HG02852 (cell line): Measurements from ENCODE around the gene SMYD3.
"Not testable (repeated sequence)": the region's sequence is repeated elsewhere in the genome, so short reads cannot be mapped to it uniquely, and the experiment has no call there.

ENCODE experiments used
- ATAC-seq: cut with Tn5 transposase; IDR thresholded peaks from one replicate; pipeline ENCODE4 v1.9.1; 2021; ENCODE audit warnings: mild to moderate bottlenecking, moderate library complexity; ENCODE audit not compliant: unreplicated experiment

The SMYD3 gene

GRCh38 chr1:246080031-246080430 is 427.0 kb downstream of the SMYD3 start:
- ATAC-seq = no peak

DNA sequence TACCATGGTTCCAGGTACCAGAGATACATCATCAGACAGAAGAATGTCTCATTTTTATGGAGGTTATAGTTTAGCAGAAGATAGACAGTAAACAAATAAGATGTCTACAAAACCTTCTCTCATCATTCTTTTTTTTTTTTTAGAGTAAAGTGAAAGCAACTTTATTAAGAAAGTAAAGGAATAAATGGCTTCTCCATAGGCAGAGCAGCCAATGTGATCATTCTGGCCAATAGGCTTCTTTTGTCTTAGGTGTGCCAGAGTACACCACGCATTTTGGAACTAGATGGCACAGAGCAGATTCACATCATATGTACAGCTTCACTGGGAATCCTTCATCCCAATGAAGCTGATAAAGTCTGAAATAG is 428.2 kb downstream of the SMYD3 start:
- no peak for ATAC-seq

- no peak for ATAC-seq
Measured at GRCh38 chr1:246078126-246078887, 428.8 kb downstream of the SMYD3 start.

- ATAC-seq = no peak
Measured at GRCh38 chr1:246077476-246077875, 429.6 kb downstream of the SMYD3 start.

GRCh38 chr1:246074421-246074820 is 432.7 kb downstream of the SMYD3 start:
- ATAC-seq = no peak

- no peak for ATAC-seq
Measured at GRCh38 chr1:246072456-246072955, 434.6 kb downstream of the SMYD3 start.

GRCh38 chr1:246071981-246072380 is 435.1 kb downstream of the SMYD3 start:
- not testable (repeated sequence) for ATAC-seq

- not testable (repeated sequence) for ATAC-seq
Measured at GRCh38 chr1:246071561-246071960, 435.5 kb downstream of the SMYD3 start.

DNA sequence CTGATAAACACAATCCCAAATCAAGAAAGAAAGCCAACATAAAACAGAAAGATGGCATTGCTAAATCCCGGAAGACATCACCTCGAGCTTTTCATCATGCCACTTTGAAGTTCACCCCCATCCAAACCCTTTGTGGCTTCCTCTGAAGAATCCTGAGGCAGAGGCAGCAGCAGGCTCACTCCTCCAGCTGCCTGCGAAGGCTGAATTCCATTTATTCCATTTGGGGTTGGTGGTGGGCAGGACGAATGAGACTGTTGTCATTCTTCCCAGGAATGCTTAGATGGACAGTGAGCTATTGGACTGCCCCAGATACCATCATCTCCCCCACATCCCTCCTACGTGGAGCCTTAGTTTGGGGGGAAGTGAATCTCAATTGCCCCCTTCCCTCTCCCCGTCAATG is 437.5 kb downstream of the SMYD3 start:
- no peak for ATAC-seq

DNA sequence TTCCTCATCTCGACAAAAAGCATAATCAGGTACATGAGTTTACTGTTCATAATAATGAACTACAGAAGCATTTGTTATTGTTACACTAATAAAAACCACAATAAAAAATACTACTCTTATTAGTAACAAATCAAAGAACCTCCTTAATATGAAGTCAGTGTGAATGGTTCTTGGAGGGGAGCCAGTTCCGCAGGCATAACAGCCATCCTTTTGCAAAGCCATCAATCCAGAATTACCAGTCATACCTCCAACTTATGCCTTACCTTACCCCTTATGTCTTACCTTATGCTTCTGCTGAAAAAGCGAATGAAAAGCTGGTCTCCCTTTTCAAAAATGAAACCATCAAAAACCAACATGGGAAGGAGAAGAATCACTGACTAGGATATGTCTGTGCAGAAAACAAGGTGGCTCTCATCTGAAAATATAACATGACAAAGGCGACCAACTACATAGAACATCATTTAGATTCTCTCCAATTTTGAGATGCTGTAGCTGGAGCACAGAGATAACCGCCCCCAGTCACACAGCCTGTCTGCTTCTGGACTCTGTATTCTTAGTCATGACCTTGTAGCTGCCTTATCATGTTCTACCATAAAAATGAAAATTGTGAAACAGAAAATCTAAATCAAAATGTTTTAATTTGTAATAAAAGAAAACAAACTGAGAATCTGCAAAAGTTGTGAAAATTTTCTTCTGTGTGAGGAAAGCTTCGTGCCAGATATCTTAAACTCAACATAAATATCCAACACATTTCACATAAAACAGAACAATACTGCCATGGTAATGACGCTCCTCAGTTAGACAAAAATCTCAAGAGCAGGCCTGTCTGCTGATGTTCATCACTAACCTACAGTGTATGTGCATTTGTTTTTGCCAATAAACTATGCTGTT is 438.2 kb downstream of the SMYD3 start:
- ATAC-seq = no peak

DNA sequence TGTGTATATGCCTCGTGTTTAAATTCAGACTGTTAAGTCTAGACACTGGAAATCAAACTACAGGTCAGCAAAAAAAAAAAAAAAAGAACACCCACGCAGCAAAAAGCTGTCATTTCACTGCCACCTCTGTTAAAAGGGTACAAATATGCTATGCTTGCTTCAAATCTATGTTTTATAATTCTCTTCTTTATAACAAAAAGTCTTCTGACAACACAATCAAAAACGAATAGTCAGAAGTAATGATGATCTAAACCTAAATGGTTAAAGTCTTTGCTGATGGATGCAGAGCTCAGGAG is 438.9 kb downstream of the SMYD3 start:
- no peak for ATAC-seq

- ATAC-seq = no peak
Measured at GRCh38 chr1:246067432-246068216, 439.5 kb downstream of the SMYD3 start.

- ATAC-seq = no peak
Measured at GRCh38 chr1:246066573-246066972, 440.5 kb downstream of the SMYD3 start.

DNA sequence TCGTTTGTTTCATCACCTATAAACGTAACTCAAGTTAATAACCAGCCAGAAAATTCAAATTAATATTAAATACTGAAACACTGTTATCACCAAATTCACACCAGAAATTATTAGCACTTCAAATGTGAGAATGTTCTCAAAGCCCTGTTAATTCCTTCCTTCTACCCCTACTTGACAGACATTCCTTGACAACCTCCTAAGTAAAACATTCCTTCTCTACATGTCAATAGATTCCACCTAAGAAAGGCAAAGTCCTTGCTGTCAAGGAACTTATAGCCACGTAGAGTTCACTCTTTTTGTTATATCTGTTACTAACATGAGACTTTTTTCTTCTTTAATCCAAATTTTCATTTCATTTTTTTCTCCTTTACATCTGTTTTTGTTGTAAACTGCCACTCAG is 441.5 kb downstream of the SMYD3 start:
- ATAC-seq = no peak

GRCh38 chr1:246064891-246065290 is 442.2 kb downstream of the SMYD3 start:
- no peak for ATAC-seq

GRCh38 chr1:246063013-246063616 is 444.0 kb downstream of the SMYD3 start:
- ATAC-seq = no peak

DNA sequence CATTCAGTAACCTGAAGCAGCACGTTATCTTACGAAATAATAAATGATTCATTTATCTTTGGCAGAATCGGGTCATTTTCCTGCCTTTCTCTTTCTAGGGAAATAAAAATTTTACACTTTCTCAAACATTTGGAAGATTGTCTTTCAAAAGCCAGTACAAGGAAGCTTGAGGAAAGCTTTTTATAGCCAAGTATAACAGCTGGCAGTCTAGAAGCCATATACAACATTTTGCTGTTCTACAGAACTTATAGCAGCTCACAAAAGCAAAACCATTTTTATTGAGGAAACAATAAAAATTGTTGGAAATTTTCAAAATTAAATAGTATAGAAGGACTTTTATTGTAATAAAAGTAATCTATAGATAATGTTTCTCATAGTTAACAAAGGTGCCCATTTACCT is 448.6 kb downstream of the SMYD3 start:
- no peak for ATAC-seq

DNA sequence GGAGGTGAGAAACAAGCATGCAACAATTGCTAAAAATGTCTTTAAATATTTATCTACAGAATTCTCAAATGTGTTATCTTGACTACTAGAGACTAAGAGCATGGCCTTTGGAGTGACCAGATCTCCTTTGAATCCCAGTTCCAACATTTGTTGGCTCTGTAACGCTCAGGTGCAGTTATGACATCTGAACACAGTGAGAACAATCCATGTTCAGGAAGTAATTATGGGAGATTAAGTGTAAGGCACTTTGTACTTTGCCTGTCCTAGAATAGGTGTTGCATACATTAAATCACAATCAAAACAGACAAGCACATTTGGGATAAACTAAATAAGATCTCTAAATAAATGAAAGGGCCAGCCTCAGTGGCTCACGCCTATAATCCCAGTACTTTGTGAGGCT is 454.5 kb downstream of the SMYD3 start:
- no peak for ATAC-seq

DNA sequence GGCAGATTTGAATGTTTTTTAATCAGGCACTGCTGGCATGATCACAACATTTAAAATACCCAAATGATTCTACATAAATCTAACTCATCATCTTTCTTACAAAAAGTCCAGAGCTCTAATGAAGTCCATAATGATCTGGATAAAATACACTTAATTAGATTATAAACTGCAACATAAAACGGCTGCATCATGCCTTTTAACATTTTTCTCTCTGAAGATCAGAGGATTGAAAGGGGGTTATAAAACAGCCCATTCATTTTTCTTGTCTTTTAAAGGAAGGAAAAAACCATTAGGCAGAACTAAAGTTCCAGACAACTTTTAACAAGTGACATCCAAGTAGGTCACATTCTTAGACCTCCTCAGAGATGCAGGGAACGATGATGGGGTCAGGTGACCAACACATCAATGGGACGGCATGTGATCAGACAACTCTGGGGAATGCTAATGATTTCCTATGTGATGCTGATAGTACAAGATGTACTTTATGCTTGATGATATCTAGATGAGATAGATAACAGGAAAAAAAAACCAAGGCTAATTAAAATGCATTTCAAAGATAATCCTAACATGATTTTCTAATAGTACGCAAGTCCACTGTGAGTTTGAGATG is 455.1 kb downstream of the SMYD3 start:
- ATAC-seq = no peak

DNA sequence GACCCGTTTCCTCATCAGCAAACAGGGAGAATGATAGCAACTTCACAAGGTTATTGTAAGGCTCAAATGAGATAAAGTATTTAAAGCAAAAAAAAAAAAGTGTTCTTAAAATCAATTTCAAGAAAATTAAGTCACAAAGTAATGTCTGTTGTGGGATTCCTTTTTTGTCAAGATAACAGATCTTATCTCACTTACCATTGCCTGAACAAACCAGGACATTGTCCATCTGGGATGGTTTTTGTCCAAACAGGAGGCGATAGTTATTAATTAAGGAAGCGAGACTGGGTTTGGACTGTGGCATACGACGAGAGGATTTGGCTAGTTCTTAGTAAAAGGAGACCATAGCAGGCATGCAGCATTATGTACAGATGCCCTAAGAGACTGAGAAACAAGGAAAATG is 458.4 kb downstream of the SMYD3 start:
- no peak for ATAC-seq

DNA sequence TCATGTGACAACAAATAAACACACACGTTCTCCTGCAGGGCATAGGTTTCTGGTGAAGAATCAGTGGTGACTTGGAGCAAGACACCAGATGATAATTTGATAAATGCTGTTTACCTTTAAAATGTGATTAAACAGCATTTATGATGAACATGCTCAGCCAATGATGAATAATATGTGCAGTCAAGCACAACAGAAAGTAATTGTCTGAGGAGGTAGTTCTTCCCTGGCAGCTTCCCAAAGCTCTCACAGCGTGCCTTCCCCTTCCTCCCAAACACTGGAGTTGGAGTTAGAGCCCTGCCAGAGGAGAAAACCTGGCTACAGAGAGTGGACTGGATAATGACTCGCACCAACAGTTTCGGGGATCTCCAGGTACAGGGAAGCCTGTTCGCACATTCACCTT is 463.5 kb downstream of the SMYD3 start:
- ATAC-seq = no peak
